Activated naive CD4-positive, alpha-beta T cell treated with anti-CD3 and anti-CD28 coated beads, Interleukin-2, amount 10 ng/mL, durations not matched to agents 5 hours and 36 hours (primary cell): Measurements from ENCODE around the gene FCN1. TPM values are rescaled to one million over a fixed set of nuclear protein-coding genes. Genes with fewer than 3 reads are reported as not detected.

Experiments used
- total RNA-seq, 2 experiments: library from RNA; stranded (reverse); gene quantifications; one replicate each; pipeline ENCODE4 v1.2.3, GENCODE V29; 2021

The FCN1 gene
- total RNA-seq: not detected

DNA sequence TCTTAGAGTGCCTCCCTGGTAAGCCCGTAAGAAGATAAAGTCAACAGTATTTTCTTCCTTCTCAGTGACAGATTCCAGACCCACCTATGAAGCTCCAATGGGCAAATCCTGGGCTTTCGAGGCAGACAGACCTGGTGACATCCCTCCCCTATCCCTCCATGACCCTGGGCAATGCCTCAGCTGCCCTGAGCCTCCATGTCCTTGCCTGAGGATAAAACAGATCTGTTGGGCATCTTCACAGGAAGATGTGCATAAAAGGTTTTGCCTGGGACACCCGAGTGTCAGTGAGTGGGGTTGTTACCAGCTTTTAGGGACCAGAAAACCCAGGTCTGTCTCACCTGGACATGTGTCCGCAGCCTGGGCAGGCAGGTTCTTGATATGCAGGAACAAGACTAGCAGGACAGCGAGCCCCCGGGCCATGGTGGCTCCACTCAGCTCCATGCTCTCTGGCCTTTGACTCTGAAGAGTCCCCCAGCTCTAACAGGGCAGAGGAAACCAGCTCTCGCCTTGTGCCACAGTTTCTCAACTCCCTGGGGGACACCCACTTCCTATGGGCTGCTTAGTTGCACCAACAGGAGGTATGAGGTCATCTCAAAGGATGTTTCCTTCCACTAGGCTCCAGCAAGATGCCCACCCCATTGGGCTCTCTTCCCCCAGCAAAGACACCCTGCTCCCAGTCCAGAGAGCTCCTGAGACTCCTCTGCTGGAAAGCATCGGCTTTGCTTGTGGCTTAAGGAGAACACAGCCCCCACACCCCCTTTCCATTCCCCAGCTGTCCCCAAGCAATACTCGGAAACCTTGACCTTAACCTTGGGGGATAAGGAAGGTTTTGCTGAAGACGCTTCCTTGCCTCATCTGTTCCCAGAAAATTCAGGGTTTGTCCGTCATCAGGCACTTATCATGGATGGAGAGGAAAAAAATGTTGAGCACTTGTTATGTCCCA, at the start of gene FCN1:
FCN1 (minus strand) TSS at position 482 of the 943 bp plus-strand sequence; CDS start at position 441, 41 bp downstream.

DNA sequence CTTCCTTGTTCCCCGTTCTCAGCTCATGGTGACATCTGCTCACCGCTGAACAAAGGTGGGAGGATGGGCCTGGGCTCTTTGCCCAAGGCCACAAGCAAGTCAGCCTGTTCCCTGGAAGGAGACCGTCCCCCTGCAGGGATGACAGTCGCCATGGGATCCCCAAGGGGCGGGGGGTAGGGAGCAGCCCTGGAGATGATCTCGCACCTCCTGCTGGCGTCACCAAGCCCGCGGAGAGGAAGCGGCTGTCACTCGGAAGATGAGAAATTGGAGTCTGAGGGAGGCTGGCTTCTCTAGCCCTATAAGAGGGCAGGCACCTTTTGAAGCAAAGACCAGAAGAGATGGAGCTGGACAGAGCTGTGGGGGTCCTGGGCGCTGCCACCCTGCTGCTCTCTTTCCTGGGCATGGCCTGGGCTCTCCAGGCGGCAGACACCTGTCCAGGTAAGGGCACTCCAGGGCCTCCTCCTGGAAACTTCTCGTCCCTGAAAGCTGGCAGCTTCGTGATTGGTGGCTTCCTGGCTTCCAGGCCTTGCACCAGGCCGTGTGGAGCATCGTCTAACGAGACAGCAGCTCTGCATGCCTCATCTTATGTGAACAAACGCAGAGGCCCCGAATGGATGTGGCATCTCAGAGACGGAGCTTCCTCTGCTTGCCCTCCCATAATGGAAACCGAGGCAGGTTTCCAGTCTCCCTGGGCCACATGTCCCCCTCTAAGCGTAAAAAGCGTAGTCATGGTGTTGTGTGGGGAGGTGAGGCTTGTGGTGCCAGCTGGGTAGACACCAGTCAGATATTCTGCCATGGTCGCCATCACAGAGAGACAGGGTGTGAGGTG, 37.0 kb downstream of the FCN1 start, which contains the start of gene FCN2:
FCN2 (plus strand) TSS at position 327 of the 829 bp plus-strand sequence; CDS start at position 339, 12 bp downstream.

Other genes starting within 250 kb of the FCN1 start
- gene FCN2, start 37.1 kb downstream of the FCN1 start, total RNA-seq: not detected
- gene OLFM1, start 169.8 kb upstream of the FCN1 start, total RNA-seq: not detected